Lower leg skin (tissue), 4 donors: ENCODE data around the gene PSMG2. TPM values are rescaled to one million over a fixed set of nuclear protein-coding genes. Genes with fewer than 3 reads are reported as not detected.

Source experiments
- DNase-seq, 2 donors: peaks; one replicate each; pipeline ENCODE4 v3.0.0-alpha.2; 2019; ENCODE audit warnings: low spot score in 2 of 2
- H3K4me3 ChIP-seq: fragments of 200-600 bp; sonication (generic); 2 replicates; pipeline ENCODE4 v1.5.1; 2017; ENCODE audit warnings: mild to moderate bottlenecking, low read depth; ENCODE audit not compliant: poor library complexity, severe bottlenecking
- POLR2A ChIP-seq, 2 donors: fragments of 450-650 bp; IDR thresholded peaks; one replicate each; pipeline ENCODE4 v1.6.1; 2016 to 2017; ENCODE audit warnings: antibody characterized with exemption in 2 of 2, mild to moderate bottlenecking in 1 of 2, moderate library complexity in 1 of 2
- WGBS, 2 donors: methylation state at CpG; one replicate each; pipeline ENCODE4 v1.1.5; 2018; 5-methylcytosine and 5-hydroxymethylcytosine counted together
- intact Hi-C: fragments of 100-400 bp; cut with DNase I; formaldehyde crosslinking; loops from one replicate; pipeline ENCODE4 v1.15.0; 2023; ENCODE audit warnings: low total_unique reads
- total RNA-seq, 4 donors: library from RNA; depleted of rRNA; stranded (reverse); fragments of >200 nt; gene quantifications; one replicate each; pipeline ENCODE4 v1.1.0, GENCODE V29; 2016
- TF ChIP-seq, protein P1 (sequence below), 3 donors: fragments of 450-650 bp; IDR thresholded peaks; one replicate each; pipeline ENCODE4 v1.5.1; 2016; ENCODE audit warnings: antibody characterized with exemption in 3 of 3, mild to moderate bottlenecking in 3 of 3, moderate library complexity in 2 of 3

Gene PSMG2
- total RNA-seq, 4 donors from 2014 or later: 60.9 to 80.3 (median 72.1) TPM

DNA sequence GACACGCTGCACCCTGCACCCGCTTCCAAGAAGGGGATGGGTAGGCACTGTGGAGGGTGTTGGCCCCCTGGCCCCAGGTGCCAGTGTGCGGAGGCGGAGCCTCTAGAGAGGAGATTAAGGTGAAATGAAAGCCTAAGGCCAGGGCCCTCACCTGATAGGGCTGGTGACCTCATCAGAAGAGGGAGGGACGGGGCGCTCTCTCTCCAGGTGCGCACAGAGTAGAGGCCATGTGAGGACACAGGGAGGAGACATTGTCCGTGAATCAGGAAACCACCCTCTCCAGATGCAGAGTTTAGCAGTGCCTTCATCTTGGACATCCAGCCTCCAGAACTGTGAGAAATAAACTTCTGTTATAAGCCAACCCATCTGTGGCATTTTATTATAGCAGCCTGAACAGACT is 62.3 kb downstream of the PSMG2 start:
- intact Hi-C loops: no loop called here
- DNase-seq: no peak
- no peak overlapping the region for H3K4me3 ChIP-seq
- WGBS, 2 donors: 36% methylated on average over 8 of the region's 8 CpGs
- TF ChIP-seq POLR2A (IDR thresholded peaks at IDR 0.05): no peak

DNA sequence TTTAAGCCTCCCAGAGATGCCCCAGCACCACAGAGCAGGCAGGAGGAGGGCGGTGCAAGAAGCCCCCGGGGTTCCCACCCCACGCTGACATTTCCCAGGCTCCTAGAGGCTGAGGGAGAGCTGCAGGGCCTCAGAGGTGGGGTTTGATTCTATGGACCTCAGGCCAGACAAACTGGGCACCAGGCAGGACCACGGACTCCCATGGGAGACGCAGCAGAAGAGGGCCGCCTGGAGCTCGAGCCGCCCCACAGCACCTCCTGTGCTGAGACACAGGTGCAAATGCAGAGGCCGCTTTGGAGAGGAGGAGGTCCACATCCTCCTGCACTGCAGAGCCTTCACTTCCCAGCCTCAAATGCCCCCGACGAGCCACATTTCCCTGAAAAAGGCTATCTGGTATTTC is 62.7 kb downstream of the PSMG2 start:
- DNase-seq: no peak
- 84 to 88% methylated on average over 11 of the region's 11 CpGs for WGBS, 2 donors
- intact Hi-C loops: no loop called here
- H3K4me3 ChIP-seq: no peak overlapping the region
- TF ChIP-seq POLR2A (IDR thresholded peaks at IDR 0.05): no peak
- TF ChIP-seq, protein P1, sequence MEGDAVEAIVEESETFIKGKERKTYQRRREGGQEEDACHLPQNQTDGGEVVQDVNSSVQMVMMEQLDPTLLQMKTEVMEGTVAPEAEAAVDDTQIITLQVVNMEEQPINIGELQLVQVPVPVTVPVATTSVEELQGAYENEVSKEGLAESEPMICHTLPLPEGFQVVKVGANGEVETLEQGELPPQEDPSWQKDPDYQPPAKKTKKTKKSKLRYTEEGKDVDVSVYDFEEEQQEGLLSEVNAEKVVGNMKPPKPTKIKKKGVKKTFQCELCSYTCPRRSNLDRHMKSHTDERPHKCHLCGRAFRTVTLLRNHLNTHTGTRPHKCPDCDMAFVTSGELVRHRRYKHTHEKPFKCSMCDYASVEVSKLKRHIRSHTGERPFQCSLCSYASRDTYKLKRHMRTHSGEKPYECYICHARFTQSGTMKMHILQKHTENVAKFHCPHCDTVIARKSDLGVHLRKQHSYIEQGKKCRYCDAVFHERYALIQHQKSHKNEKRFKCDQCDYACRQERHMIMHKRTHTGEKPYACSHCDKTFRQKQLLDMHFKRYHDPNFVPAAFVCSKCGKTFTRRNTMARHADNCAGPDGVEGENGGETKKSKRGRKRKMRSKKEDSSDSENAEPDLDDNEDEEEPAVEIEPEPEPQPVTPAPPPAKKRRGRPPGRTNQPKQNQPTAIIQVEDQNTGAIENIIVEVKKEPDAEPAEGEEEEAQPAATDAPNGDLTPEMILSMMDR (IDR thresholded peaks at IDR 0.05): no peak

DNA sequence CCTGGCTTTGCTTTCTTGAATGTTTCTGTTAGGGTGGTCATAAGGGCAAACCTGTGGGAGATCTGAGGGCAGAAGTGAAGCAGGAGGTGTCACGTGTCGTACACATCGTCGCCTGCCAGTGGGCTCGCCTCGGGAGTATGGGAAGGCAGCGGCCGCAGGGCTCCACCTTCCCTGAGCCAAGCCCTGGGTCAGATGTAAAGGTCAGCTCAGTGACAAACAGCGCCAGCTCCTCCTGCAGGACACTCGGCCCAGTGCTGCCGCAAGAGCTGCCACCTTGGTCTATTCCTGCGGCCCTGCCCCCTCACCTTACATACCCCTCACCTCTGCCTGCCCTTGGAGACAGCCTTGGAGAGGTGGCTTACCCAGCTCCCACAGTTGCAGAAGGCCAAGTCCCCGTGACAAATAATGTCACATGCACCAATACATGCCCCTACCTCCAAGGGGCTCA is 64.2 kb downstream of the PSMG2 start:
- 64 to 79% methylated on average over 12 to 13 of the region's 13 CpGs for WGBS, 2 donors
- H3K4me3 ChIP-seq: no peak overlapping the region
- no peak for TF ChIP-seq POLR2A (IDR thresholded peaks at IDR 0.05)
- TF ChIP-seq, protein P1 (IDR thresholded peaks at IDR 0.05): no peak
- intact Hi-C loops: no loop called here
- DNase-seq: no peak

DNA sequence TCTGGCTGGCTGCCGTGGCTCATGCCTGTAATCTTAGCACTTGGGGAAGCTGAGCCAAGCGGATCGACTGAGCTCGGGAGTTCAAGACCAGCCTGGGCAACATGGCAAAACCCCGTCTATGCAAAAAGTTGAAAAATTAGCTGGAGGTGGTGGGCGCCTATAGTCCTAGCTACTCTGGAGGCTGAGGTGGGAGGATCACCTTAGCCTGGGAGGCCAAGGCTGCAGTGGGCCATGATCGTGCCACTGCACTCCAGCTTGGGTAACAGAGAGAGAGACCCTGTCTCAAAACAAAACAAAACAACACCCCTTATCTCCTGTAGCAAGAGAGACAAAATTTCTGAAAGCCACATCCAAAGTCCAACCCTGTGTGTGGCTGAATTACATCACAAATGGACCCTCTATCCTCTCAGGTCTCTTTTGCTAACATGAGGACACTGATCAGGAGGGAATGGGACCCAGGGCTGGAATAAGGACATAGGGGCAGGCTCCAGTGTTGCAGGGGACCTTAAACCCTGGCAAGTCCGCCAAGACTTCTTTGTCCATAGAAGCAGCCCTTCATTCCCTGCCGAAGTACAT is 64.8 kb downstream of the PSMG2 start:
- intact Hi-C loops: no loop called here
- no peak overlapping the region for H3K4me3 ChIP-seq
- WGBS, 2 donors: 85 to 90% methylated on average over 9 of the region's 9 CpGs
- TF ChIP-seq, protein P1 (IDR thresholded peaks at IDR 0.05): no peak
- TF ChIP-seq POLR2A (IDR thresholded peaks at IDR 0.05): no peak
- DNase-seq: no peak

DNA sequence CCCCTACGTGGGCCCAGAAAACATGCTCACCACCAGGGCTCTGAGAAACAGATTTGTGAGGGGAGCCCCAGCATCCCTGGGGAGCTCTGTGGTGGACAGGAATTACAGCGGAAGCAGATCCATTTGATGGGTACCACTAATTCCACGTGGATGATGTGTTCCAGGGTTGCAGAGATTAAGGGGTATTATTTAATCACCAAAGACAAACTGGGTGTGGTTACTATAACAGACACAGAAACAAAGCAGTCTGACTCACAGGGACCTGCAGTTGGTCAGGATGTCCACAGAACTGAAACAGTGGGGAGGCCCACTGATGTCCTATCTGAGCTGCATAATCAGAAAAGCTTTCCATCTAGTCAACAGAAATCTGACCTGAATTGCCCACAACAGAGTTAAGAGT is 65.8 kb downstream of the PSMG2 start:
- WGBS, 2 donors: 75 to 90% methylated on average over 1 to 3 of the region's 3 CpGs
- no peak for DNase-seq
- intact Hi-C loops: no loop called here
- H3K4me3 ChIP-seq: no peak overlapping the region
- no peak for TF ChIP-seq POLR2A (IDR thresholded peaks at IDR 0.05)
- TF ChIP-seq, protein P1 (IDR thresholded peaks at IDR 0.05): no peak

DNA sequence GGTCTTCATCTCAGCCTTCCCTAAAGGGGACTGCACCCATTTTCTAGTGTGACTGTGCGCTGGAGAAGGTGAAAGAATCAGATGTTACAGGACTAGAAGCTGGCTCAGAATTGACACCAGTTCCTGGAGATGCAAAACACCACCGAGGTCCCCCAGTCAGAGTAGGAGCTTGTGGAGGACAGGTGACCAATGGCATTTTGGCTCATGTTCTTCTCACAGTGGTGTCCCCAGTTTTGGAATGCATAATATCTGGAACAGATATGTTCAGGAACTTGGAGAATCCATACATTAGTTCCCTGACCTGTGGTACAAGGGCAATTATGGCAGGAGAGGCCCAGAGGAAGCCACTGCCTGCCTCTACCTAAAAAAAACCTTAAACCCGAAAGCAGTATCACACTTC is 66.3 kb downstream of the PSMG2 start:
- no peak for DNase-seq
- WGBS, 2 donors: 88 to 93% methylated on average over 3 of the region's 3 CpGs

More for the DNA sequence above, 66.3 kb downstream of the PSMG2 start:
- no peak for TF ChIP-seq POLR2A (IDR thresholded peaks at IDR 0.05)
- TF ChIP-seq, protein P1 (IDR thresholded peaks at IDR 0.05): no peak
- intact Hi-C loops: no loop called here
- no peak overlapping the region for H3K4me3 ChIP-seq
